DOHH2 (cell line): Measurements from ENCODE around the gene CACNG1.

Experiments used
- CTCF ChIP-seq: fragments of 200-600 bp; sonication (generic); IDR thresholded peaks from one replicate; pipeline ENCODE4 v1.5.1; 2014; ENCODE audit warnings: antibody characterized with exemption, mild to moderate bottlenecking, low read depth, low read length; ENCODE audit not compliant: poor library complexity, severe bottlenecking
- EZH2phosphoT487 ChIP-seq: fragments of 200-600 bp; sonication (generic); IDR thresholded peaks from 2 replicates; pipeline ENCODE4 v1.6.1; 2017; ENCODE audit warnings: borderline replicate concordance, mild to moderate bottlenecking, antibody characterized with exemption, low read length, moderate library complexity, mixed read lengths

- TF ChIP-seq EZH2phosphoT487 (no peak), CTCF (no peak)
Observed at GRCh38 chr17:66995944-66996343, 48.4 kb upstream of the CACNG1 start.
